ENCODE measurements around the gene ARHGAP27.
A peak's percentile ranks its signal among the peaks of the same experiment; 100 is the strongest.

The ARHGAP27 gene

DNA sequence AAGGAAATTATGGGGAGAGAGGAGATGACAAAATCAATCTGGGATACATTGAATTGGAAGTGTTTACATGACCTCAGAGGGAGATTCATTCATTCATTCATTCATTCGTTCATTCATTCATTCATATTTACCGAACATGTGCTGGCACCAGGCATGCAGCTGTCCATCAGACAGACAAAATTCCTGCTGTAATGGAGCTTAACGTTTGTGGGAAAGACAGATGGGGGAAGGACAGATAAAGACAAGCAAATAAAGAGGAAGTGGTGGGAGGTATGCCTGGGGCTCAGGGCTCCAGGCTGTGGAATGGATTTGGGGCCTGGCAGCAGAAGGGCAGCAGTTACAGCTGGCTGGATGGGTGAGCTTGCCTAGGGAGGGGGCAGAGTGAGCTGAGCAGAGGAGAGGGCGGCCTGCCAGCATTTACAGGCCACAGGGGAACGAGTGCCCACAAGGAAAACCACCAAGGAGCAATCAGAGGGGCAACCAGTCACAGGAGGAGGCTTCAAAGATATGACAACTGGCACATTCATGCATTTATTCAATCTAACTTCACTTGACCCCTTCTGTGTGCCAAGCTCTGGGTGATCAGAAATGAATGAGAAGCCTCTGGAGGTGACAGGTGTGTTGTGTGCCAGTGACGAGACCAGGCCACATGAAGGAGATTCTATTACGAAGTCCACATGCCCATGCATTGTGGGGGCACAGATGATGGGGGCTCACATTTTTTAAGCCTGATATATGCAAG is 48.5 kb downstream of the ARHGAP27 start:
- no peak for DNase-seq

DNA sequence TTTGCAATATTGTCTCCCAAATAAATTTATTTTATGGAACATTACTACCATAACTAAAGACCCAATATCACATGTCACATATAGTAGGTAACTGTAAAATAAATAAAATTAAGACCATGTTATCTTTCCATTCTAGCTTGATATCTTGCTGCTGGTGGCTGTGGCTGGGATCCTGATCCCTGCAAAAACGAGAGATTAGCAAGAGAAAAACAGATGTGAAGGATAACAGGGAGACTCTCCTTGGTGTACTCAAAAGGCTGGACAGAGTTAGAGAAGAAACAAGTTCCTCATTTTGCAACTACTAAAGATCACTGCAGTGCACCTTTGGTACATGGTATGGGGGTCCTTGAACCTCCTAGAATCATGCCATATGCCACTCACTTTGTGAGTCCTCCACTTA is 49.7 kb downstream of the ARHGAP27 start:
- no peak for DNase-seq

DNA sequence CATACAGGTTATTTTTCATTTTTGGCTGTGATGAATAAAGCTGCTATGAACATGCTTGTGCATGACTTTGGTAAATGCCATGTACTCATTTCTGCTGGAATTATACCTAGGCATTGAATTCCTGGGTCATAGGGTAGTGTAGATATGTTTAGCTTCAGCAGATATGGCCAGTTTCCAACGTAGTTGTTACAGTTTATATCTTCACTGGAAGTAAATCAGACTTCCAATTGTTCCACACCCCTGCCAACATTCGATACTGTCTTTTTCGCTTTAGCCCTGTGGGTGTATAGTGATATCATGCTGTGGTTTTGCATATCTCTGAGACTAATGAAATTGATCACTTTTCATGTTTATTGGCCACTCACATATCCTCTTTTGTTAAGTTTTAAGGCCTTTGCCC is 50.4 kb downstream of the ARHGAP27 start:
- no peak for DNase-seq

DNA sequence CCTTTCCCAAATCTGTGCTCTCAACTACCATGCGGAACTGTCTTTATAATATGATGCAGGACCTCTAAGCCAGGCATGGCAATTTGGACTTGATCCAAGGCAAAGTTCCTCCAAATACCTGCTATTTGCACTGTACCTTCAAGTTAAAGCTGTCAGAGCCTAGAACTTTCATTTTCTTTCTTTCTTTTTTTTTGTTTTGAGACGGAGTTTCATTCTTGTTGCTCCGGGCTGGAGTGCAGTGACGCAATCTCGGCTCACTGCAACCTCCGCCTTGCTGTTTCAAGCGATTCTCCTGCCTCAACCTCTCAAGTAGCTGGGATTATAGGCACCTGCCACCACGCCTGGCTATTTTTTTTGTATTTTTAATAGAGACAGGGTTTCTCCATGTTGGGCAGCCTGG is 51.7 kb downstream of the ARHGAP27 start:
- DNase-seq, result no peak

DNA sequence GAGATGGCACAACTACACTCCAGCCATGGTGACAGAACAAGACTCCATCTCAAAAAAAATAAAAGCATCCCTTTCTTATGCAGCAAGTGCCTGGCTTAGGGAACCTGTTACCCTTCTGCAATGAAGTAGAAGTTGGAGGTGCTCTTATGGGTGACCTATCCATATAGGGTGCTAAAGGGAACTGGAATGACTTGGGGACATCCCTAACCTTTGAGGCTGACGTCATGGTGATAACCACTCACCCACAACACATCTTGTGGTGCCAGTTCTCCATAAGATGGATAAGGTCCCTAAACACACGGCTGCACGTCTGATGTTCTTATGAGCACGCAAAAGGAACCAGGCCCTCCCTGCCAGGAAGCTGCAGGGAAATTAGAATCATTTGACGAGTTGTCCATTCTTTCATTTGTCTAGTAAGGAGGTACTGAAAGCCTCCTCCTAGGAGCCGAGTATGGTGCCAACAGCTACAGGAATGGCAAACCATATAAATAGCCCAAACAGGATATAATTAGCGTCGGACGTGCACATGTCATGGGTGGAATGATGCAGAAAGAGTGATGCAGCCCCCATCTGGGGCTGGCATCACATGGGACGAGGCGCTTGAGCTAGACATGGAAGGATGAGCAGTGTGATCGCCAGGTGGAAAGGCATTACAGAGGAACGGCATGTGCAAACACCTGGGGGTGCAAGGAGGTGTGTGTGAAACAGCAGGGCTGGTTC is 52.5 kb downstream of the ARHGAP27 start:
- DNase-seq, result no peak

DNA sequence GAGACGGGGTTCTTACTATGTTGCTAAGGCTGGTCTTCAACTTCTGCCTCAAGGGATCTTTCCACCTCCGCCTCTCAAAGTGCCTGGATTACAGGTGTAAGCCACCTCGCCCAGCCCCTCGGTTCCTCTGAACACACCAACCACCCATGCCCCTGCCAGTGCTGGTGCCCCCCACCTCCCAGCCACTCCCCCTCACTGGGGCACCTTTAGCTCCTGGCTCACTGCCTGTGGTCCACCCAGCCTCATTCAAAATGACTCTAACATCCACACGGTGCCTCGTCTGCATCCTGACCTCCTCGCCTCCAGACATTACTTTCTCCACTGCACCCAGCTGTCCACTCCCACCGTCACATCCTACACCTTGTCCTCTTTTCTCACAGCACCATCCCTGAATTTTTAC is 55.3 kb downstream of the ARHGAP27 start:
- DNase-seq, result no peak

DNA sequence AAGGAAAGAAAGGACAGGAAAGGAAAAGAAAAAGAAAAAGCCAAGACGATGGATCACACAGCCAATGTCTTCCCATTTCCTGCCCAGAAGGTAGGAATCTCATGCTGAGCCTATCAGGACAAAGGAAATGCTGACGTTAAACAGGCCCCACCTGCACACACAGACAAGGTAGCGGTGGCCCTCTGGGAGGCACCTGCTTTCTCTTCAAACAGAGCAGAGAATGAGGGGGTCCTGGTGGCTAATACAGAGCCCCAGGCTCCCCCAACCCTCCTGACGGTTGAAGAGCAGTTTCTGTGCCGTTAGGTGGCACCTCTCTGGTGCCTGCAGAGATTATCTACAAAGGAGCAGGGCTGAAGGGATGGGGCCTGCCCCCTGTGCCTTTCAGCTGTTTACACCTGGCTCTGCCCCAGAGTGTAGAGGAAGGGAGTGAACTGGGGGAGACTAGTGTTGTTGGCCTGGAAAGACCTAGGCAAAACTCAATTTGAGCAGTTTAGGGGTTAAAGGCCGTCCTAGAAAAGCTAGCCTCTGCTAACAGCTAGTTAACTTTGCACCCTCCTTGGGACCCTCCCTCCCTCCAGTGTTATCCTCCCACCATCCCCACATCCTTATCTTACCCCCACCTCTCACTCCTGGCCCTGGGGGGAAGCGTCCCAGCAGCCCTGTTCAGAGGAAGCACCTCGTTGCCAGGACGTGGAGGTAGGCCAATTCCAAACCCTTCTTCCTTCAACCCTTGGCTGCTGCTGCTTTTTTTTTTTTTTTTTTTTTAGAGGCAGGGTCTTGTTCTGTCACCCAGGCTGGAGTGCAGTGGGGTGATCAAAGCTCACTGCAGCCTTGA is 56.3 kb downstream of the ARHGAP27 start:
- DNase-seq, result no peak

DNA sequence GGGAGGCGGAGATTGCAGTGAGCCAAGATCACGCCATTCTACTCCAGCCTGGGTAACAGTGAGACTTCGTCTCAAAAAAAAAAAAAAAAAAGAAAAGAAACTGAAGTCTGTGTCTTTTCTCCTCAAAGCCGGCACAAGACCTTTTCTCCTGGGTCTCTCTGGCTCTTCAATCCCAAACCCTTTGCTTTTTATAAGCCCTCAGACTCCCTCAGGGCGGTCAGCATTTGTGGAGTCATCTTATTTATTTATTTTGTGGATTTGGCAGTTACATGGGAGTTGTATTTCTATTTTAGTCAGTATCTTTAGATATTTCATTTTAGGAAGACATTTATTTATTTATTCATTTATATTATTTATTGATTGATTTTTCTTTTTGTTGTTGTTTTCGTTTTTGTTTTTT is 58.2 kb downstream of the ARHGAP27 start:
- DNase-seq, result no peak

DNA sequence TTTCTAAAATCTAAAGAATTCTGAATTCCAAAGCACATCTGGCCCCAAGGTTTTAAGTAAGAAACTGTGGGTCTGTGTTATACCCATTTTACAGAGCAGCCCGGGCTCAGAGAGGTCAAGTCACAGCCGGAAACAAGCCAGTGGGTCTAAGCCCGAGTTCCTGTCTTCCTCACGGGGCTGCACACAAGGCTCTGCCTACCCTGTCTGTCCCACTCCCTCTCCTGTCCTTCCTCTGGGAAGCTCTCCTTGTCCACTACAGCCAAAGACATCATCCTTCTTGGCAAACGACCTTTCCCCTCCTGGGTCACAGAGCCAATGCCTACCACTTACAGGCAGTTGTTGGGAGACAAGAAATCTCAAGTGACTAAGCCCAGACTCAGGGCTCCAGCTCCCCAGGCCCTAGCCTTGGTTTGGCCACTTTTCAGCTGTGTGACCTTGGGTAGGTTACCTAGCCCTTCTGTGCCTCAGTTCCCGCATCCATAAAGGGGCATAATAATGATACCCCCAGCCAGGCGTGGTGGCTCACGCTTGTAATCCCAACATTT is 60.3 kb downstream of the ARHGAP27 start:
- DNase-seq, result no peak

DNA sequence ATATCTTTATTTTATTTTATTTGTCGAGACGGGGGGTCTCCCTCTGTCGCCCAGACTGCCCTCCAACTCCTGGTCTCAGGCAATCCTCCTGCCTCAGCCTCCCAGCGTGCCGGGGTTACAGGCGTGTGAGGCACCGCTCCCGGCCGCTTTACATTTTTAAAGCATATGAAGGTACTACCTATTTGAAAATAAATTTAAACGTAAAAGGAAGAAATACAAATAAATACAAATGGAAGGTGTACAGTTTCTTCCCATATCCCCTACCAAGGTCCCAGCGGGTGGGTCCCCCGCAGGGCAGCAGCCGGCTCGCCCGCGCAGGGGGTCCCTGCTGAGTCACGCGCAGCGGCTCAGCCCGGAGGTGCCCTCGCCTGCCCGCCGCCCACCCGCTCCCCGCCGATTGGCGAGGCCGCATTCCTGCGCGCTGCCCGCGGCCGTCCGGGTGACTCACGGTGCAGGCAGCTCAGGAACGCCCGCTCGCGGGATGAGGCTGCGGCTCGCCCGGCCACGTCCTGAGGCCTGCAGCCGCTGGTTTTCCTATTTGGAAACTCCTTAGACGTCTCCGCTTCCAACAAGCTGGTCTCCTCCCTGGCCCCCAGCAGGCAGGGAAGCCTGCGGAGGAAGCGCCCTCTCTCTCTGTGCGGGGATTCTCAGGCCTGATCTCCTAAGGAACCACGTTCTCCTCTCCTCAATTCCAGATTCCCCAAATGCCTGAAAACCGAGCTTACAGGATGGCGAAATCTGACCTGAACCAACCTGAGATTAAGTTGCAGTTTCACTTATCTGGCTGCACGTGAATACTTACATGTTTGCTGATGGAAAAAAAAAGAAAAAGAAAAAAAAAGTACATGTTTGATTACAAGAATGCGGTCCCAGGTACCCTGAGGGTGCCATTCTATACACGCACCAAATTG is 61.0 kb downstream of the ARHGAP27 start:
- peak; percentile 15 for DNase-seq

DNA sequence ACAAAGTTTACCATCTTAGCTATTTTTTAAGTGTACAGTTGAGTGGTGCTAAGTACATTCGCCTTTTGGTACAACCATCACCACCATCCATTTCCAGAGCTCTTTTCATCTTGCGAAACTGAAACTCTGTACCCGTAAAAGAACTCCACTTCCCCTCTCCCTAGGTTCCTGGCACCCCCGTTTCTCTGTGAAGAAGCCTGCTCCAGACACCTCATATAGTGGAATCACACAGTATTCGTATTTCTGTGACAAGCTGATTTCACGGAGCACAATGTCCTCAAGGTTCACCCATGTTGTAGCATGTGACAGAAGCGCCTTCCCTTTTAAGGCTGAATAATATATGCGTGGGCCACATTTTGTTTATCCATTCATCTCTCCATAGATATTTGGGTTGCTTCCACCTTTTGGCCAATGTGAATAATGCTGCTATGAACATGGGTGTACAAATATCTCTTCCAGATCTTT is 61.7 kb downstream of the ARHGAP27 start:
- DNase-seq, result no peak

DNA sequence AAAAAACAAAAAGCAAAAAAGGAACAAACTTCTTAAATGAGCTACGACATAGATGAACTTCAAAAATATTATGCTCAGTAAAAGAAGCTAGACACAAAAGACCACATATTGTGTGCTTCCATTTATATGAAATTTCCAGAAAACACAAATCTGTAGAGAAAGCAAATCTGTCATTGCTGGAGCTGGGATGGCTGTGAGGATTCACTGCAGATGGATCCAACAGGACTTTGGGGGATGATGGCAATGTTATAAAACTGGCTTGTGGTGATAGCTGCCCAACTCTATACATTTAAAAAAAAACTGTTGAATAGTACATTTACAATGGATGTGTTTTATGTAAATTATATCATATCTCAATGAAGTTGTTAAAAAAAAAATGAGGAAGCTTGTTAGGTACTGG is 63.2 kb downstream of the ARHGAP27 start:
- DNase-seq, result no peak

DNA sequence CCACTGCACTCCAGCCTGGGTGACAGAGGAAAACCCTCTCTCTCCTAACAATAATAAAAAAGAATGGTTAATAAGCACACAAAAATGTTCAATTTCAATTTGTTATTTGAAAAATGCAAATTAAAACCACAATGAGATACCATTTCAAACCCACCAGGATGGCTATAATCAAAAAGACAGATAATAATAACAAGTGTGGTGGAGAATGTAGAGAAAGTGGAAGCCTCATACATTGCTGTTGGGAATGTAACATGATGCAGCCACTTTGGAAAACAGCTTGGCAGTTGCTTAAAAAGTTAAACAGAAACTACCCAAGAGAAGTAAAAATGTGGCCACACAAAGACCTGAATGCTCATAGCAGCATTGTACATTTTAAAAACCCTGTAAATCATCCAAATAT is 64.0 kb downstream of the ARHGAP27 start:
- DNase-seq, result no peak

DNA sequence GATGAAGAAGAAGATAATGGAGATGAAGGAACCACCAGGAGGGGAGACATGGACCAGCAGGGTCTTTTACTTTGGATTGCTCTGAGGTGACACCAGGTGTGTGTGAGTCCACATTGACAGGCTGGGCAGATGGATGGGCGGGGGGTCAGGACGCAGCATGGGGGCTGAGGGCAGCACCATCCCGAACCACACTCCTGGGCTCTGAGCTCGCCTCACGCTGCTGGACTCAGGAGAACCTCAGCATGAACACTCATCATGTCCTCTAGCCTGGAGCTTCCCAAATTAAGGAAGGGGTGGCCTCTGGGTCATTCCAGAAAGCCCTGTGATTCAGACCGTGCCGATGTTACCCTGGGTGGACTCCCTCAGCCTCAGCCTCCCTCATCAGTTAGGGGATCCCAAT is 65.5 kb downstream of the ARHGAP27 start:
- no peak for DNase-seq

DNA sequence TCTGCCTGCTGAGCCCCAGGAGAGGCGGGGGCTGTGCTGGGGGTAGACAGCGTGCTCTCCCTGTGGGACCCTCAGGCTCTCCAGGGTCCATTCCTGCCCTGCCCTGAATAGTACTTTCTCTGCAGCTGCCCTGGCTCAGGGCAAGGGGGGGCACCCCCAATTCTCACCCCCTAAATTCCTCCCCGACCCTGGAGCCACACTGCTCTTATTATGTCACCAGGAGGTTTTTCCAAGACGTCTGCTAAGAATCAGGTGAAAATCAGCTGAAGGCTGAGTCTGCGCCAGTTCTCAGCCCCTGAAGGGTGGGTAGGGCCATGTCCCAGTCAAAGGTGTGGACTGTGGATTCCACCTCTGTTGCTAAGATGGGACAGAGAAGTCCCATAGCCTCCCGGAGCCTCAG is 66.0 kb downstream of the ARHGAP27 start:
- DNase-seq, result no peak

DNA sequence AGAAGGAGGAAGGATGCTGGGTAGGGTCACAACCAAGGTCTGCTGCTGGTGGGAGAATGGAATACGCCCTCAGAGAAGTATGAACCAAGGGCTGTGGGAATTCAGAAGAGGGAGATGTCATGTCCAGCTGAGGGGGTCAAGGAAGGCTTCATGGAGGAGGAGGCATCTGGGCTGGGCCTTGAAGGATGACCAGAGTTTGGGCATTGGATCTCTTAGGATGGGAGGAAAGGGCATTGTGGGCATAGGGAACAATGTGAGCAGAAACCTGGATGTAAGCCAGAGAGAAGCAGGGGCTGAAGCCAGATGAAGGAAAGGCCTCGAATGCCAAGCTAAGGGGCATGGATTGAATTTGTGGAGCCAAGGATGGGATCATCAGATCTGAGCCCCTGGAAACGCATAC is 66.6 kb downstream of the ARHGAP27 start:
- no peak for DNase-seq

DNA sequence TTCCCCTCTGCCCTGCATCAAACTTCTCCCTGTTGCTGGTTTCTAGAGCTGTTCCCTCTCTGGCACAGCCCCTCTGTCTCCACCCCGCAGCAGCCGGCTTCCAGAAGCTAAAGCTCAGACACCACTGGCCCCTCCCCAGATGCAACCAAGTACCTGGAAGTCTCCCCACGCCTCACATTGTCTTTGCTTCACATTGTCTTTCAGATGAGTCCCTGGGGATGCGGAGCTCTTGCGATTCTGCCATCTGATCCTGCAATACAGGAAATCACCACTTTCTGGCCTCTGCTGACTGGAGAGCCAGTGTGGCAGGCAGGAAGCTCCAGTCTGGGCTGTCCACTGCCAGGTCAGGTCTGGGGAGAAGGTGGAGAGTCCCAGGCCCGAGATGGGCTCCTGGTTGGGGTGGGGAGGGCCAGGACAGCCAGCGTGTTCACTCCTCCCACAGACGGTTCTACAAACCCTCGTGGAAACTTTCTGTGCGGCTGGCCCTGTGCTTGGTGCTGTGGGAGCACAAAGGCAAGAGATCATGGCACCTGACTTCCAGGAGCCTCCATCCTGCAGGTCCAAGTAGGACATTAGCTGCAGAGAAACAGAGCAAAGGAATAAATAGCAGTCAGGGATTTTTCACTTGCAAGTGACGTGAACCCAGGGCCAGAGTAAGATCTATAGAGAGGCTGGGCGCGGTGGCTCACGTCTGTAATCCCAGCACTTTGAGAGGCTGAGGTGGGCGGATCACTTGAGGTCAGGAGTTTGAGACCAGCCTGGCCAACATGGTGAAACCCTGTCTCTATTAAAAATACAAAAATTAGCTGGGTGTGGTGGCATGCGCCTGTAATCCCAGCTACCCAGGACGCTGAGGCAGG is 67.9 kb downstream of the ARHGAP27 start:
- peak; percentile 34 for DNase-seq

DNA sequence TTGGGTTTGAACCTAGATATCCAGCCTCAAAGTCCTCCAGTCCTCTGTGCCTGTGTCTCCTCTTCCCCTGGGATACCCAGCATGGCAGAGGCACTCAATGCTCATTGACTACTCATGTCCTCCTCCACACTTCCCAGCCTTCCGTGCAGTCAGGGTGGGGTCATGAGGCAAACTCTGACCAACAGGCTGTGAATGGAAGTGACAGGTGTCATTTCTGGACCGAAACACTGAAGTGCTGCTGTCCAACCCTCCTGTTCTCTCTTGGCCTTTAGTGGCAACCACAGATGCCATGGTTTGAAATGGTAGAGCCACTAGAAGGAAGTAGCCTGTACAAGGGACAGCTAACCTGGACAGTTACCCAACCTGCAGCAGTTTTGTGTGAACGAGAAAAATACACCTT is 69.2 kb downstream of the ARHGAP27 start:
- DNase-seq, result no peak

DNA sequence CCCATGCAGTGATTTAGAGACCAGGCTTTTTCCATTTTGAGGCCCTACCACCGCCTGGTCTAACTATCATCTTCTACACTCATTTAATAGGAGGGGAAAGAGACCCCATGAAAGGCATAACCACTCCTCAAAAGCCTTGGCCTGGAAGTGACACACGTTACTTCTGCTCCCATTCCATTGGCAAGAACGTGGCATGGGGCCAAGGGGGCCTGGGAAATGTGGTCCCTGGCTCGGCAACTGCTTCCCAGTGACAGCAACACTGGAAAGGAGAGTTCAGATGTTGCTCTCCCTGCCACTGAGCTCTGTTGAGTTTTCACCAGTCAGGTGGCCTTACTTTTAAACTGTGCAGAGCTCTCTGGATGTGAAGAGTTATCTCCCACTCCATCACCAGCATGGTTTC is 70.7 kb downstream of the ARHGAP27 start:
- no peak for DNase-seq

DNA sequence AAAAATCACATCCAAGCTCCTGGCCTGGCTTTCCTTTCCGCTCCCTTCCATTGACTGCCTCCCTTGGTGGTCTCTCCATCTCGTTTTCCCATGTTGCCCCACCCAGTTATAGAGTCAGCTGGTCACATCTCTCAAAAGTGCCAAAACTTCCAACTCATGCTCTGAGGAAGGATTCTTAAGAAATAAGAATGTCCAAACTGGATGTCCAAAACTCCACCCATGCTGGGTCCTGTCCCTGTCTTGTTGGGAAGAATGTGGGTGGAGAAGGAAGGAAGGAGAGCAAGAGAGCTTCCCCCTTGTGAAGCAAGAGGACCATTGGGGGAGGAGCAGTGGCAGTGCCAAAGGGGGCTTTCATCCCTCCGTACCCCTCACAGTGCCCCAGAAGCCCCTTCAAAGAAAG is 71.2 kb downstream of the ARHGAP27 start:
- no peak for DNase-seq

DNA sequence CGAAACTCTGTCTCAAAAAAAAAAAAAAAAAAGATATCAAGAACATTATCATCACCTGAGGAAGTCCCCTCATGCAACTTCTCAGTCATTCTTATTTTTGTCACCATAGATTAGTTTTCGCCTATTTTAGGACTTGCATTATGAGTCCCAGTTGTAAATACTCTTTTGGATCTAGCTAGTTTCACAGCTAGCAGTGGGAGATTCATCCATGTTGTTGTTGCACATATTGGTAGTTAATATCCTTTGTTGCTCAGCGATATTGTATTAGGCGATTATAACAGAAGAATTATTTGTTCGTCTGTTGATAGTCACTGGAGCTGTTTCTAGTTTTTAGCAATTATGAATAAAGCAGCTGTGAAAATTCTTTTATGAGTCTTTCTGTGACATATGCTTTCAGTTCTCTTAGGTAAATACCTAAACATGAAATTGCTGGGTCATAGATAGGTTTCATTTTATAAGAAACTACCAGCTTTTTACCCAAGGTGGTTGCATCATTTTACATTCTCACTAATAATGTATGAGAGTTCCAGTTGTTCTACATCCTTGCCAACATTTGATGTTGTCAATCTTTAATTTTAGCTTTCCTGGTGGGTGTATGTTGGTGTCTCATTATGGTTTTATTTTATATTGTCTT is 75.2 kb downstream of the ARHGAP27 start:
- DNase-seq, result no peak

Data from NCI-H2107 (cell line).